HG03521 (cell line): ENCODE data around the gene KIF26B.
"Not testable (repeated sequence)": the region's sequence is repeated elsewhere in the genome, so short reads cannot be mapped to it uniquely, and the experiment has no call there.

ENCODE experiments used
- ATAC-seq: cut with Tn5 transposase; IDR thresholded peaks from one replicate; pipeline ENCODE4 v1.9.1; 2021; ENCODE audit warnings: mild to moderate bottlenecking, moderate library complexity; ENCODE audit not compliant: unreplicated experiment

The KIF26B gene

GRCh38 chr1:245377854-245378253 is 223.1 kb downstream of the KIF26B start:
- ATAC-seq, result no peak

GRCh38 chr1:245378311-245378722 is 223.5 kb downstream of the KIF26B start:
- no peak for ATAC-seq

GRCh38 chr1:245378745-245379144 is 224.0 kb downstream of the KIF26B start:
- no peak for ATAC-seq

GRCh38 chr1:245380790-245381535 is 226.2 kb downstream of the KIF26B start:
- no peak for ATAC-seq

GRCh38 chr1:245382981-245383380 is 228.2 kb downstream of the KIF26B start:
- no peak for ATAC-seq

- no peak for ATAC-seq
Observed at GRCh38 chr1:245383396-245384330, 228.9 kb downstream of the KIF26B start.

- no peak for ATAC-seq
Observed at GRCh38 chr1:245386297-245386971, 231.6 kb downstream of the KIF26B start.

- ATAC-seq, result no peak
Observed at GRCh38 chr1:245388687-245389086, 233.9 kb downstream of the KIF26B start.

- ATAC-seq, result no peak
Observed at GRCh38 chr1:245389873-245390272, 235.1 kb downstream of the KIF26B start.

GRCh38 chr1:245390975-245391374 is 236.2 kb downstream of the KIF26B start:
- no peak for ATAC-seq

GRCh38 chr1:245393694-245394093 is 238.9 kb downstream of the KIF26B start:
- ATAC-seq, result no peak

GRCh38 chr1:245395680-245396079 is 240.9 kb downstream of the KIF26B start:
- no peak for ATAC-seq

GRCh38 chr1:245396615-245397014 is 241.8 kb downstream of the KIF26B start:
- no peak for ATAC-seq

GRCh38 chr1:245397771-245398170 is 243.0 kb downstream of the KIF26B start:
- no peak for ATAC-seq

GRCh38 chr1:245398180-245398579 is 243.4 kb downstream of the KIF26B start:
- ATAC-seq, result no peak

GRCh38 chr1:245401881-245402587 is 247.2 kb downstream of the KIF26B start:
- no peak for ATAC-seq

- ATAC-seq, result not testable (repeated sequence)
Observed at GRCh38 chr1:245402998-245403397, 248.2 kb downstream of the KIF26B start.

GRCh38 chr1:245404527-245404926 is 249.7 kb downstream of the KIF26B start:
- no peak for ATAC-seq

- ATAC-seq, result no peak
Observed at GRCh38 chr1:245404952-245405351, 250.2 kb downstream of the KIF26B start.

- ATAC-seq, result no peak
Observed at GRCh38 chr1:245406426-245406825, 251.6 kb downstream of the KIF26B start.

- ATAC-seq, result no peak
Observed at GRCh38 chr1:245407983-245408382, 253.2 kb downstream of the KIF26B start.
